A673 (cell line): ENCODE results near the gene TCTN3. TPM values are rescaled to one million over a fixed set of nuclear protein-coding genes. Genes with fewer than 3 reads are reported as not detected.

Source experiments
- BruUV-seq: library from RNA; stranded (reverse); fragments of 400-500 nt; replicated peaks from 2 replicates; lab custom pipeline; 2021; lab: Mats Ljungman, UMichigan
- CTCF ChIA-PET: fragments of 300-600 bp; sonication (Branson Sonifier 250); formaldehyde crosslinking; loops from one replicate; lab custom pipeline; 2022; ENCODE audit warnings: antibody characterized with exemption; lab: Charles Lee
- POLR2A ChIA-PET: fragments of 300-600 bp; sonication (Branson Sonifier 250); formaldehyde crosslinking; loops from one replicate; lab custom pipeline; 2022; ENCODE audit warnings: antibody characterized with exemption; ENCODE audit not compliant: low non-redundant PET; lab: Charles Lee
- DNase-seq: peaks from one replicate; pipeline ENCODE4 v3.0.0-alpha.2; 2015; ENCODE audit warnings: low spot score
- H3K27ac ChIP-seq: fragments of 200-600 bp; sonication (generic); 2 replicates; pipeline ENCODE4 v1.5.1; 2016; ENCODE audit warnings: mixed run types, low read depth, mild to moderate bottlenecking, mixed read lengths, antibody characterized with exemption, low read length; ENCODE audit not compliant: poor library complexity, severe bottlenecking
- H3K27me3 ChIP-seq: fragments of 200-600 bp; sonication (generic); replicated peaks from 2 replicates; pipeline ENCODE4 v1.6.1; 2017; ENCODE audit warnings: mixed run types, low read depth, mild to moderate bottlenecking, mixed read lengths, antibody characterized with exemption, low read length; ENCODE audit not compliant: insufficient read depth, poor library complexity
- H3K36me3 ChIP-seq: fragments of 200-600 bp; sonication (generic); 2 replicates; pipeline ENCODE4 v1.6.1; 2016; ENCODE audit warnings: mixed run types, mild to moderate bottlenecking, mixed read lengths, antibody characterized with exemption, low read length; ENCODE audit not compliant: insufficient read depth, poor library complexity, severe bottlenecking
- H3K4me1 ChIP-seq: fragments of 200-600 bp; sonication (generic); 2 replicates; pipeline ENCODE4 v1.6.1; 2017; ENCODE audit warnings: mixed run types, mild to moderate bottlenecking, mixed read lengths, antibody characterized with exemption, low read length; ENCODE audit not compliant: insufficient read depth, poor library complexity, severe bottlenecking
- H3K4me3 ChIP-seq: fragments of 200-600 bp; sonication (generic); 2 replicates; pipeline ENCODE4 v1.5.1; 2016; ENCODE audit warnings: low read depth, mixed run types, mild to moderate bottlenecking, mixed read lengths, low read length; ENCODE audit not compliant: poor library complexity, severe bottlenecking
- H3K9me3 ChIP-seq: fragments of 200-600 bp; sonication (generic); 2 replicates; pipeline ENCODE4 v1.6.1; 2016; ENCODE audit warnings: mixed run types, low read depth, mild to moderate bottlenecking, mixed read lengths, antibody characterized with exemption, low read length; ENCODE audit not compliant: poor library complexity, severe bottlenecking
- EZH2 ChIP-seq: fragments of 200-600 bp; sonication (generic); IDR thresholded peaks from 2 replicates; pipeline ENCODE4 v1.6.1; 2017; ENCODE audit warnings: borderline replicate concordance, low read depth, mild to moderate bottlenecking, mixed read lengths, antibody characterized with exemption, low read length; ENCODE audit not compliant: poor library complexity, severe bottlenecking
- intact Hi-C: fragments of 100-400 bp; cut with micrococcal nuclease; formaldehyde crosslinking; loops from one replicate; pipeline ENCODE4 v1.10.0; 2022; ENCODE audit not compliant: unreplicated experiment
- total RNA-seq: library from RNA; stranded (reverse); gene quantifications from 2 replicates; pipeline ENCODE4 v1.2.3, GENCODE V29; 2021
- TF ChIP-seq, protein P1 (sequence below): fragments of 300-800, 200-600 bp; sonication (generic); conservative IDR thresholded peaks from 2 replicates; pipeline ENCODE4 v1.5.1; 2017; ENCODE audit warnings: low read depth, mild to moderate bottlenecking, antibody characterized with exemption, low read length, moderate library complexity, mixed read lengths

The TCTN3 gene
- total RNA-seq, 1 experiment from 2014 or later: 42.5 TPM

DNA sequence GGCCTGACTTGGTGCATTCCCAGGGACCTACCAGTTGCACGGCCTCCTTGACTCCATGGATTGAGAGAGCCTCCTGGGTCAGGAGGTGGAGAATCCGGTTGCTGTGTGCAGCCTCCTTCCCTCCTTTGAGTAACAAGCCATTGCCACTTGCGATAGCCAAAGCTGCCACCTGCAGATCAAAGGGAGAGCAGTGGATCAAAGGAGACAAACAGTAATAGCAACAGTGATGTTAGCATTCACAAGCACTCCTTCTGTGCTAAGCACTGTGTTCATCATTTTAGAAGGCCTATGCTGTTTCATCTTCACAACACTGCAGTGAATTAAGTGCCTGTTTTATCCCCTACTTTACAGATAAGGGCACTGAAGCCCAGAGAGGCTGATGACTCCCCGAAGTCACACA, 77.3 kb downstream of the TCTN3 start:
- CTCF ChIA-PET: no interaction called here
- TF ChIP-seq, protein P1, sequence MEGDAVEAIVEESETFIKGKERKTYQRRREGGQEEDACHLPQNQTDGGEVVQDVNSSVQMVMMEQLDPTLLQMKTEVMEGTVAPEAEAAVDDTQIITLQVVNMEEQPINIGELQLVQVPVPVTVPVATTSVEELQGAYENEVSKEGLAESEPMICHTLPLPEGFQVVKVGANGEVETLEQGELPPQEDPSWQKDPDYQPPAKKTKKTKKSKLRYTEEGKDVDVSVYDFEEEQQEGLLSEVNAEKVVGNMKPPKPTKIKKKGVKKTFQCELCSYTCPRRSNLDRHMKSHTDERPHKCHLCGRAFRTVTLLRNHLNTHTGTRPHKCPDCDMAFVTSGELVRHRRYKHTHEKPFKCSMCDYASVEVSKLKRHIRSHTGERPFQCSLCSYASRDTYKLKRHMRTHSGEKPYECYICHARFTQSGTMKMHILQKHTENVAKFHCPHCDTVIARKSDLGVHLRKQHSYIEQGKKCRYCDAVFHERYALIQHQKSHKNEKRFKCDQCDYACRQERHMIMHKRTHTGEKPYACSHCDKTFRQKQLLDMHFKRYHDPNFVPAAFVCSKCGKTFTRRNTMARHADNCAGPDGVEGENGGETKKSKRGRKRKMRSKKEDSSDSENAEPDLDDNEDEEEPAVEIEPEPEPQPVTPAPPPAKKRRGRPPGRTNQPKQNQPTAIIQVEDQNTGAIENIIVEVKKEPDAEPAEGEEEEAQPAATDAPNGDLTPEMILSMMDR: no peak
- no peak for TF ChIP-seq EZH2
- no TSS peak for BruUV-seq
- POLR2A ChIA-PET: no interaction called here
- H3K27ac ChIP-seq: no peak overlapping the region
- intact Hi-C loops: no loop called here
- no peaks in the 10 kb centered on the region for H3K27me3 ChIP-seq
- H3K4me3 ChIP-seq: no peak overlapping the region
- no peak for DNase-seq
- no peaks in the 10 kb centered on the region for H3K4me1 ChIP-seq
- no peaks in the 10 kb centered on the region for H3K9me3 ChIP-seq
- H3K36me3 ChIP-seq: peaks cover 54% of the 10 kb centered on the region

Other genes with a start within 250 kb of the TCTN3 start
- gene SORBS1, start 132.6 kb downstream of the TCTN3 start, total RNA-seq: 0.52 and 0.56 TPM in 2 replicates
- gene ALDH18A1, start 37.2 kb downstream of the TCTN3 start, total RNA-seq: 85.2 and 88.0 TPM in 2 replicates
- gene ENTPD1, start 62.2 kb upstream of the TCTN3 start, total RNA-seq: 0.37 and 0.92 TPM in 2 replicates
- not detected in 2 replicates for gene CC2D2B, start 214.0 kb upstream of the TCTN3 start, total RNA-seq